A673 (cell line): ENCODE measurements around the gene SNAP29. TPM values are rescaled to one million over a fixed set of nuclear protein-coding genes. Genes with fewer than 3 reads are reported as not detected.
"Not testable (repeated sequence)": the region's sequence is repeated elsewhere in the genome, so short reads cannot be mapped to it uniquely, and the experiment has no call there.

Source experiments
- BruUV-seq: library from RNA; stranded (reverse); fragments of 400-500 nt; replicated peaks from 2 replicates; lab custom pipeline; 2021; lab: Mats Ljungman, UMichigan
- CTCF ChIA-PET: fragments of 300-600 bp; sonication (Branson Sonifier 250); formaldehyde crosslinking; loops from one replicate; lab custom pipeline; 2022; ENCODE audit warnings: antibody characterized with exemption; lab: Charles Lee
- POLR2A ChIA-PET: fragments of 300-600 bp; sonication (Branson Sonifier 250); formaldehyde crosslinking; loops from one replicate; lab custom pipeline; 2022; ENCODE audit warnings: antibody characterized with exemption; ENCODE audit not compliant: low non-redundant PET; lab: Charles Lee
- DNase-seq: peaks from one replicate; pipeline ENCODE4 v3.0.0-alpha.2; 2015; ENCODE audit warnings: low spot score
- H3K27ac ChIP-seq: fragments of 200-600 bp; sonication (generic); 2 replicates; pipeline ENCODE4 v1.5.1; 2016; ENCODE audit warnings: mixed run types, low read depth, mild to moderate bottlenecking, mixed read lengths, antibody characterized with exemption, low read length; ENCODE audit not compliant: poor library complexity, severe bottlenecking
- H3K27me3 ChIP-seq: fragments of 200-600 bp; sonication (generic); replicated peaks from 2 replicates; pipeline ENCODE4 v1.6.1; 2017; ENCODE audit warnings: mixed run types, low read depth, mild to moderate bottlenecking, mixed read lengths, antibody characterized with exemption, low read length; ENCODE audit not compliant: insufficient read depth, poor library complexity
- H3K36me3 ChIP-seq: fragments of 200-600 bp; sonication (generic); 2 replicates; pipeline ENCODE4 v1.6.1; 2016; ENCODE audit warnings: mixed run types, mild to moderate bottlenecking, mixed read lengths, antibody characterized with exemption, low read length; ENCODE audit not compliant: insufficient read depth, poor library complexity, severe bottlenecking
- H3K4me1 ChIP-seq: fragments of 200-600 bp; sonication (generic); 2 replicates; pipeline ENCODE4 v1.6.1; 2017; ENCODE audit warnings: mixed run types, mild to moderate bottlenecking, mixed read lengths, antibody characterized with exemption, low read length; ENCODE audit not compliant: insufficient read depth, poor library complexity, severe bottlenecking
- H3K4me3 ChIP-seq: fragments of 200-600 bp; sonication (generic); 2 replicates; pipeline ENCODE4 v1.5.1; 2016; ENCODE audit warnings: low read depth, mixed run types, mild to moderate bottlenecking, mixed read lengths, low read length; ENCODE audit not compliant: poor library complexity, severe bottlenecking
- H3K9me3 ChIP-seq: fragments of 200-600 bp; sonication (generic); 2 replicates; pipeline ENCODE4 v1.6.1; 2016; ENCODE audit warnings: mixed run types, low read depth, mild to moderate bottlenecking, mixed read lengths, antibody characterized with exemption, low read length; ENCODE audit not compliant: poor library complexity, severe bottlenecking
- EZH2 ChIP-seq: fragments of 200-600 bp; sonication (generic); IDR thresholded peaks from 2 replicates; pipeline ENCODE4 v1.6.1; 2017; ENCODE audit warnings: borderline replicate concordance, low read depth, mild to moderate bottlenecking, mixed read lengths, antibody characterized with exemption, low read length; ENCODE audit not compliant: poor library complexity, severe bottlenecking
- intact Hi-C: fragments of 100-400 bp; cut with micrococcal nuclease; formaldehyde crosslinking; loops from one replicate; pipeline ENCODE4 v1.10.0; 2022; ENCODE audit not compliant: unreplicated experiment
- total RNA-seq: library from RNA; stranded (reverse); gene quantifications from 2 replicates; pipeline ENCODE4 v1.2.3, GENCODE V29; 2021
- TF ChIP-seq, protein P1 (sequence below): fragments of 300-800, 200-600 bp; sonication (generic); conservative IDR thresholded peaks from 2 replicates; pipeline ENCODE4 v1.5.1; 2017; ENCODE audit warnings: low read depth, mild to moderate bottlenecking, antibody characterized with exemption, low read length, moderate library complexity, mixed read lengths

Gene SNAP29
- total RNA-seq, 1 experiment from 2014 or later, result 35.3 TPM

DNA sequence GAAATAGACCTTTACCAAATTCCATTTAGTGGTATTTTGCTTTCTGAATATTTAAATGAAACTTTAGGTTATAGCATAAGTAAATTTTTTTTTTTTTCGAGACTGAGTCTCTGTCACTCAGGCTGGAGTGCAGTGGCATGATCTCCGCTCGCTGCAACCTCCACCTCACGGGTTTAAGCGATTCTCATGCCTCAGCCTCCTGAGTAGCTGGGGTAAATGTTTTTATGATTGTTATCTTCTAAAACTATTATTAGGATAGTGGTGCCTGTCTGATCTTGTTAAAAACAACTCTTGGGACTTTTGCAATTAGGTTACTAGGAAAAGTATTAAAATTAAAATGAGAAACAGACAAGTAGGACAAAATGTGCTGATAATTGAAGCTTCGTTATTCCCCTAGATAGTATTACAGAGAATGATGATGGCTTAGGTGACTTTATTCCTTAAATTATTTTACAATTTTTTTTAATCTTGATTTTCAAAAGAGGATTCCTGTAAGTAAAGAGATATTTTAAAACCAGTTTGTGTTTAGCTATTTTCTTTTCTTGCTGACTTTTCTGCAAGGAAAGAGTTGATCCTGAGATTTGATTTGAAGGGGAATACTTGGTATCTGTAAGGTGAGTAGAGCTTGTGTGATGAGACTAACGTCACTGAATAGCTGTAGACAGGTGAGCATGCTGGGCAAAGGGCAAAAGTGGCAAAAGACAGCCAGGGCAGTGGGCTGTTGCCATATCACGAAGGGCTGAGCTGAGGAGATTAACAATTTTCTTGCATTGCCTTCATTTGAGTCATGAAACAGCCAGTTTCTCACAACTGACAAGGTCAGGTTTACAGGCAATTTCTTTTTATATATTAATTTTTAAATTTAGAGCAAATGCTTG lies 79.2 kb downstream of the SNAP29 start:
- BruUV-seq, result no TSS peak
- Histone ChIP-seq H3K9me3 (no peaks in the 10 kb centered on the region), H3K27ac (no peak overlapping the region), H3K4me1 (peaks cover 11% of the 10 kb centered on the region), H3K4me3 (no peak overlapping the region), H3K27me3 (no peaks in the 10 kb centered on the region), H3K36me3 (peaks cover 31% of the 10 kb centered on the region)
- ChIA-PET POLR2A (interaction anchor here (0.6 kb wide), 1 partner anchor 9 kb away, joined by 4 read pairs; no protein-coding TSS in a partner anchor), CTCF (no interaction called here)
- no peak for DNase-seq
- TF ChIP-seq, protein P1, sequence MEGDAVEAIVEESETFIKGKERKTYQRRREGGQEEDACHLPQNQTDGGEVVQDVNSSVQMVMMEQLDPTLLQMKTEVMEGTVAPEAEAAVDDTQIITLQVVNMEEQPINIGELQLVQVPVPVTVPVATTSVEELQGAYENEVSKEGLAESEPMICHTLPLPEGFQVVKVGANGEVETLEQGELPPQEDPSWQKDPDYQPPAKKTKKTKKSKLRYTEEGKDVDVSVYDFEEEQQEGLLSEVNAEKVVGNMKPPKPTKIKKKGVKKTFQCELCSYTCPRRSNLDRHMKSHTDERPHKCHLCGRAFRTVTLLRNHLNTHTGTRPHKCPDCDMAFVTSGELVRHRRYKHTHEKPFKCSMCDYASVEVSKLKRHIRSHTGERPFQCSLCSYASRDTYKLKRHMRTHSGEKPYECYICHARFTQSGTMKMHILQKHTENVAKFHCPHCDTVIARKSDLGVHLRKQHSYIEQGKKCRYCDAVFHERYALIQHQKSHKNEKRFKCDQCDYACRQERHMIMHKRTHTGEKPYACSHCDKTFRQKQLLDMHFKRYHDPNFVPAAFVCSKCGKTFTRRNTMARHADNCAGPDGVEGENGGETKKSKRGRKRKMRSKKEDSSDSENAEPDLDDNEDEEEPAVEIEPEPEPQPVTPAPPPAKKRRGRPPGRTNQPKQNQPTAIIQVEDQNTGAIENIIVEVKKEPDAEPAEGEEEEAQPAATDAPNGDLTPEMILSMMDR, result no peak
- TF ChIP-seq EZH2, result no peak
- intact Hi-C loops, result no loop called here

DNA sequence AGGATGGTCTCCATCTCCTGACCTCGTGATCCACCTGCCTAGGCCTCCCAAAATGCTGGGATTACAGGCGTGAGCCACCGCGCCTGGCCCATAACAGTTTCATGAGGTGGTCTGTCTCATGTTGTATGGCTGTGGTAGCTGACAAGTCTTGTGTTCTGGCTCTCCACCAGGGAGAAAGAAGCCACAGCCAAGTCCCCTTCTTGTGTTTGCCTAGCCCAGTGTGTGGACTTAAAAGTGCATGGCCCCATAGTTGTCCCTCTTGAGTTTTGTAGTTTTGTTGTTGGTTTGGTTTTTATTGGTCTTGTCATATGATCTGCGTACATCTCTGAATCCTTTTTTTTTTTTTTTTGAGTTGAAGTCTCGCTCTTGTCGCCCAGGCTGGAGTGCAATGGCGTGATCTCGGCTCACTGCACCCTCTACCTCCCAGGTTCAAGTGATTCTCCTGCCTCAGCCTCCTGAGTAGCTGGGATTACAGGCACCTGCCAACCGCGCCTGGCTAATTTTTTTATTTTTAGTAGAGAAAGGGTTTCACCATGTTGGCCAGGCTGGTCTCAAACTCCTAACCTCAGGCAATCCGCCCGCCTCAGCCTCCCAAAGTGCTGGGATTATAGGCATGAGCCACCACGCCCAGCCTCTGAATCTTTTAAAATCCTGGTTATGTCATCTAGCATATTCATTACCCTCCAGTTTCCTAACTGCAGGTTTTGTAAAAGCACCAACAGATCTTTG lies 80.8 kb downstream of the SNAP29 start:
- BruUV-seq, DNase-seq, H3K27me3 ChIP-seq, CTCF ChIA-PET, H3K9me3 ChIP-seq, H3K27ac ChIP-seq, H3K4me3 ChIP-seq: not testable (repeated sequence)
- peaks cover 27% of the 10 kb centered on the region for H3K36me3 ChIP-seq
- intact Hi-C loops, result loop anchor here (10.0 kb wide), 2 partner anchors 55 to 135 kb away; no protein-coding TSS in a partner anchor
- POLR2A ChIA-PET, result interaction anchor here (0.6 kb wide), 1 partner anchor 9 kb away, joined by 7 read pairs; no protein-coding TSS in a partner anchor
- H3K4me1 ChIP-seq, result peaks cover 11% of the 10 kb centered on the region

DNA sequence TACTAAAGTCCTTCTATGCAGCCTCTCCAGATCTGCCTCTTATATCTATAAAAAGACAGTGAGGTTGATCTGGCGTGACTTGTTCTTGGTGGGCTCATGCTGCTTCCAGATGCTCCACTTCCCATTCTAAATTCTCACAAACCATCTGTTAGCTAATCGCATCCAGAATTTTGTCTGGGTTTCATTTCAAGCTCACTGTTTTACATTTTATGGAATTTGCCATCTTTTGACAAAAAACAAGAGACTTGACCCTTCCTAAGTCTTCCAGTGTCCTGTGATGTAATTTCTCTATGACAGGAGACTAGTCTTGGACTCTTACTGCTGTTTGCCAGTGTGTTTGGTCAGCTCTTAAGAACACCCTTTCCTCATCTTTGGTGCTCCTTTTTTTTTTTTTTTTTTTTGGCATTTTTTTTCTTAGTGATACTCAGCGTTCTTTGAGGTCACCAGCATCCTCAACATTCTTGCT lies 81.4 kb downstream of the SNAP29 start:
- TF ChIP-seq, protein P1, result no peak
- no peak for TF ChIP-seq EZH2
- Histone ChIP-seq H3K27me3 (no peaks in the 10 kb centered on the region), H3K9me3 (no peaks in the 10 kb centered on the region), H3K36me3 (peaks cover 22% of the 10 kb centered on the region), H3K4me3 (no peak overlapping the region), H3K4me1 (peaks cover 11% of the 10 kb centered on the region), H3K27ac (no peak overlapping the region)
- BruUV-seq, result no TSS peak
- POLR2A ChIA-PET, result interaction anchor here (0.6 kb wide), 1 partner anchor 9 kb away, joined by 7 read pairs; no protein-coding TSS in a partner anchor
- CTCF ChIA-PET, result no interaction called here
- peak; percentile 54 for DNase-seq
- intact Hi-C loops, result loop anchor here (10.0 kb wide), 2 partner anchors 55 to 135 kb away; no protein-coding TSS in a partner anchor

Other genes with a start within 250 kb of the SNAP29 start
- 0.15 and 0.19 TPM in 2 replicates for gene SERPIND1, start 84.9 kb upstream of the SNAP29 start, total RNA-seq
- gene PI4KA, start 196 bp upstream of the SNAP29 start, total RNA-seq, result 71.6 and 74.9 TPM in 2 replicates
- 79.0 and 82.5 TPM in 2 replicates for gene CRKL, start 58.4 kb downstream of the SNAP29 start, total RNA-seq
- gene AIFM3, start 108.2 kb downstream of the SNAP29 start, total RNA-seq, result 0.48 TPM in 1 of 2 replicates, not detected in the other
- gene LZTR1, start 123.3 kb downstream of the SNAP29 start, total RNA-seq, result 54.3 and 64.3 TPM in 2 replicates
- 38.5 TPM in 2 replicates for gene THAP7, start 143.1 kb downstream of the SNAP29 start, total RNA-seq
- gene P2RX6, start 156.2 kb downstream of the SNAP29 start, total RNA-seq, result 0.39 and 0.43 TPM in 2 replicates
- not detected in 2 replicates for gene SLC7A4, start 173.6 kb downstream of the SNAP29 start, total RNA-seq
- gene LRRC74B, start 186.9 kb downstream of the SNAP29 start, total RNA-seq, result not detected in 2 replicates